SK-N-SH (cell line): ENCODE measurements around the gene PAF1. TPM values are rescaled to one million over a fixed set of nuclear protein-coding genes. Genes with fewer than 3 reads are reported as not detected.

ENCODE experiments used
- CTCF ChIA-PET: fragments of 300-600, 350-600 bp; formaldehyde crosslinking; extraction: SDS; loops from one replicate; lab custom pipeline; 2021; lab: Yijun Ruan, JAX
- POLR2A ChIA-PET: fragments of 350-600 bp; sonication (Branson Sonifier 250); formaldehyde crosslinking; extraction: SDS; loops from one replicate; lab custom pipeline; 2020; ENCODE audit warnings: antibody characterized with exemption, inconsistent platforms; lab: Yijun Ruan, JAX
- DNase-seq: peaks from one replicate; pipeline ENCODE4 v3.0.0; 2012
- H2AFZ ChIP-seq: fragments of 200-600 bp; sonication (generic); 2 replicates; pipeline ENCODE4 v1.8.1; 2016; ENCODE audit warnings: antibody characterized with exemption, mild to moderate bottlenecking, low read depth
- H3F3A ChIP-seq: fragments of 200-600 bp; sonication (generic); replicated peaks from 2 replicates; pipeline ENCODE3; 2016; ENCODE audit warnings: antibody characterized with exemption, mild to moderate bottlenecking; ENCODE audit not compliant: insufficient read depth
- H3K27ac ChIP-seq, 2 experiments: fragments of 200-500 bp in 1 of 2; fragments of 200-600 bp in 1 of 2; sonication (Bioruptor generic) in 1 of 2; sonication (generic), shearing (Covaris generic) in 1 of 2; 2 replicates each; pipeline versions ENCODE4 v1.5.1 to v1.6.1; 2014 to 2016; ENCODE audit warnings: low read depth in 2 of 2, inconsistent platforms in 1 of 2, low read length in 1 of 2, mild to moderate bottlenecking in 1 of 2, mixed read lengths in 1 of 2
- H3K27me3 ChIP-seq: fragments of 200-600 bp; sonication (generic), shearing (Covaris generic); 2 replicates; pipeline ENCODE4 v1.6.1; 2016; ENCODE audit warnings: mixed run types; ENCODE audit not compliant: insufficient read depth
- H3K36me3 ChIP-seq, 2 experiments: fragments of 200-500 bp in 1 of 2; fragments of 200-600 bp in 1 of 2; sonication (Bioruptor generic) in 1 of 2; sonication (generic) in 1 of 2; replicated peaks in 1 of 2; 2 replicates each; pipeline versions ENCODE3 to v1.5.1; 2014 to 2016; ENCODE audit warnings: low read length in 1 of 2, mild to moderate bottlenecking in 1 of 2; ENCODE audit not compliant: insufficient read depth in 2 of 2, control insufficient read depth in 1 of 2
- H3K4me1 ChIP-seq, 2 experiments: fragments of 200-500 bp in 1 of 2; fragments of 200-600 bp in 1 of 2; sonication (Bioruptor generic) in 1 of 2; sonication (generic), shearing (Covaris generic) in 1 of 2; 2 replicates each; pipeline versions ENCODE4 v1.5.1 to v1.6.1; 2014 to 2016; ENCODE audit warnings: low read depth in 1 of 2, low read length in 1 of 2, mixed run types in 1 of 2; ENCODE audit not compliant: insufficient read depth in 2 of 2, control insufficient read depth in 1 of 2
- H3K4me2 ChIP-seq: fragments of 200-600 bp; sonication (generic), shearing (Covaris generic); 2 replicates; pipeline ENCODE4 v1.6.1; 2017; ENCODE audit warnings: mixed run types
- H3K4me3 ChIP-seq, 2 experiments: fragments of 200-500 bp in 1 of 2; fragments of 200-600 bp in 1 of 2; sonication (Bioruptor generic) in 1 of 2; sonication (generic), shearing (Covaris generic) in 1 of 2; 2 replicates each; pipeline versions ENCODE4 v1.5.1 to v1.8.1; 2014 to 2016; ENCODE audit warnings: low read depth in 2 of 2, inconsistent platforms in 1 of 2, low read length in 1 of 2, mild to moderate bottlenecking in 1 of 2, mixed read lengths in 1 of 2, moderate library complexity in 1 of 2
- H3K79me2 ChIP-seq: fragments of 200-600 bp; sonication (generic); 2 replicates; pipeline ENCODE4 v1.8.1; 2017; ENCODE audit warnings: mild to moderate bottlenecking; ENCODE audit not compliant: insufficient read depth
- H3K9ac ChIP-seq: fragments of 200-600 bp; sonication (generic); 2 replicates; pipeline ENCODE4 v1.6.1; 2017; ENCODE audit warnings: mixed run types
- H3K9me2 ChIP-seq: fragments of 200-600 bp; sonication (generic); 2 replicates; pipeline ENCODE4 v1.6.1; 2017; ENCODE audit warnings: mixed run types
- H3K9me3 ChIP-seq: fragments of 200-600 bp; sonication (generic); 2 replicates; pipeline ENCODE4 v1.6.1; 2017; ENCODE audit warnings: mixed run types, mild to moderate bottlenecking, moderate library complexity
- H4K20me1 ChIP-seq: fragments of 200-600 bp; sonication (generic); 2 replicates; pipeline ENCODE4 v1.6.1; 2017; ENCODE audit warnings: mild to moderate bottlenecking, mixed run types; ENCODE audit not compliant: insufficient read depth
- CHD2 ChIP-seq: fragments of 150-350 bp; IDR thresholded peaks from 2 replicates; pipeline ENCODE4 v1.6.1; 2018; ENCODE audit warnings: low read length; ENCODE audit not compliant: partially characterized antibody
- EP300 ChIP-seq, 2 experiments: IDR thresholded peaks; 2 replicates each; pipeline versions ENCODE4 v1.4.0 to v1.6.1; 2012; ENCODE audit warnings: borderline replicate concordance in 1 of 2, low read depth in 1 of 2, low read length in 1 of 2
- FOSL2 ChIP-seq: IDR thresholded peaks from 2 replicates; pipeline ENCODE4 v1.4.0; 2012; ENCODE audit warnings: low read depth, mild to moderate bottlenecking, moderate library complexity, borderline replicate concordance
- MAX ChIP-seq: IDR thresholded peaks from 2 replicates; pipeline ENCODE4 v1.4.0; 2012; ENCODE audit warnings: low read depth
- PBX3 ChIP-seq: IDR thresholded peaks from 2 replicates; pipeline ENCODE4; 2012
- RCOR1 ChIP-seq: fragments of 150-350 bp; IDR thresholded peaks from 2 replicates; pipeline ENCODE4 v1.6.1; 2017; ENCODE audit warnings: antibody characterized with exemption, low read length
- REST ChIP-seq: IDR thresholded peaks from 2 replicates; pipeline ENCODE4 v1.6.1; 2012; ENCODE audit warnings: mild to moderate bottlenecking, low read depth, low read length, moderate library complexity
- RFX5 ChIP-seq: IDR thresholded peaks from 2 replicates; pipeline ENCODE4 v1.6.1; 2012; ENCODE audit warnings: mild to moderate bottlenecking, improper control_type of control experiment, low read length
- USF1 ChIP-seq: IDR thresholded peaks from 2 replicates; pipeline ENCODE4 v1.4.0; 2012; ENCODE audit warnings: low read depth, borderline replicate concordance
- USF2 ChIP-seq: fragments of 150-350 bp; IDR thresholded peaks from 2 replicates; pipeline ENCODE4 v1.6.1; 2017; ENCODE audit warnings: antibody characterized with exemption, low read length, low read depth, borderline replicate concordance
- YY1 ChIP-seq: IDR thresholded peaks from 2 replicates; pipeline ENCODE4 v1.4.0; 2012; ENCODE audit warnings: low read depth, mild to moderate bottlenecking
- WGBS: methylation state at CpG from one replicate; pipeline ENCODE4 v1.1.6; 2017; ENCODE audit warnings: low lambda C conversion rate; 5-methylcytosine and 5-hydroxymethylcytosine counted together
- polyA plus RNA-seq, 3 experiments: library from polyadenylated mRNA; depleted of rRNA; stranded (reverse); fragments of >200 nt; gene quantifications; 2 replicates each; pipeline ENCODE4 v1.2.3, GENCODE V29; 2012

PAF1 gene
- polyA plus RNA-seq, 1 of the 3 experiments (the other 2 are of a cell fraction), result 65.3 TPM

- no peaks in the 10 kb centered on the region for H3K9me3 ChIP-seq
- no peaks in the 10 kb centered on the region for H4K20me1 ChIP-seq
- CTCF ChIA-PET, result interaction anchor here (1.1 to 1.2 kb wide), 2 partner anchors 16 to 26 kb away, joined by 3 read pairs; no protein-coding TSS in a partner anchor
- peaks cover 17% of the 10 kb centered on the region; the same call in 1 of the 2 replicates for H3K79me2 ChIP-seq
- H3K4me2 ChIP-seq, result no peak overlapping the region
- H3K27ac ChIP-seq, result no peak overlapping the region
- H3K9me2 ChIP-seq, result no peaks in the 10 kb centered on the region
- peaks cover 38 to 72% of the 10 kb centered on the region in 2 experiments for H3K36me3 ChIP-seq
- POLR2A ChIA-PET, result no interaction called here
- TF ChIP-seq YY1 (no peak), CHD2 (no peak), RCOR1 (no peak), EP300 (IDR thresholded peaks at IDR 0.05; ENCODE audit: borderline replicate concordance in 1 of 2, low read depth in 1 of 2, low read length in 1 of 2) (no peak), PBX3 (no peak), RFX5 (no peak), MAX (no peak), REST (no peak), USF1 (no peak), USF2 (no peak), FOSL2 (no peak)
- H2AFZ ChIP-seq, result no peak overlapping the region
- H3K4me3 ChIP-seq, result no peak overlapping the region
- H3K9ac ChIP-seq, result no peak overlapping the region
- peaks cover 17% of the 10 kb centered on the region for H3F3A ChIP-seq
- H3K4me1 ChIP-seq, result peaks cover 5 to 11% of the 10 kb centered on the region in 2 experiments; a peak in 2 of 4 replicates
- WGBS, result 87% methylated on average over 20 of the region's 20 CpGs
- no peaks in the 10 kb centered on the region for H3K27me3 ChIP-seq
- no peak for DNase-seq
These were observed 5.1 kb downstream of the PAF1 start for GRCh38 chr19:39385629-39386411.
